Neural cell (in vitro differentiated cells): ENCODE measurements around the gene PAPPA2.

Experiments used
- CTCF ChIP-seq: fragments of 450-650 bp; IDR thresholded peaks from 2 replicates; pipeline ENCODE4 v1.5.1; 2014; ENCODE audit warnings: antibody characterized with exemption, mild to moderate bottlenecking, moderate library complexity; ENCODE audit not compliant: poor library complexity, severe bottlenecking
- EP300 ChIP-seq: fragments of 450-650 bp; conservative IDR thresholded peaks from 2 replicates; pipeline ENCODE4 v1.6.1; 2014; ENCODE audit warnings: antibody characterized with exemption, mild to moderate bottlenecking, moderate library complexity; ENCODE audit not compliant: poor library complexity, severe bottlenecking
- EZH2 ChIP-seq: fragments of 200-600, 300-800 bp; shearing (Covaris generic), sonication (generic); IDR thresholded peaks from 2 replicates; pipeline ENCODE4 v1.6.1; 2014; ENCODE audit warnings: antibody characterized with exemption, low read length, borderline replicate concordance, mild to moderate bottlenecking; ENCODE audit not compliant: insufficient read depth, poor library complexity, severe bottlenecking
- POLR2AphosphoS5 ChIP-seq: IDR thresholded peaks from 2 replicates; pipeline ENCODE4 v1.6.1; 2012
- RAD21 ChIP-seq: fragments of 450-650 bp; conservative IDR thresholded peaks from 2 replicates; pipeline ENCODE4 v1.6.1; 2014; ENCODE audit warnings: antibody characterized with exemption, mild to moderate bottlenecking, moderate library complexity
- REST ChIP-seq: IDR thresholded peaks from 2 replicates; pipeline ENCODE4 v1.6.1; 2012; ENCODE audit warnings: borderline replicate concordance
- SMC3 ChIP-seq: fragments of 450-650 bp; conservative IDR thresholded peaks from 2 replicates; pipeline ENCODE4 v1.6.1; 2014; ENCODE audit warnings: antibody characterized with exemption, mild to moderate bottlenecking, moderate library complexity; ENCODE audit not compliant: poor library complexity
- TAF1 ChIP-seq: IDR thresholded peaks from 2 replicates; pipeline ENCODE4 v1.6.1; 2012; ENCODE audit warnings: low read depth

DNA sequence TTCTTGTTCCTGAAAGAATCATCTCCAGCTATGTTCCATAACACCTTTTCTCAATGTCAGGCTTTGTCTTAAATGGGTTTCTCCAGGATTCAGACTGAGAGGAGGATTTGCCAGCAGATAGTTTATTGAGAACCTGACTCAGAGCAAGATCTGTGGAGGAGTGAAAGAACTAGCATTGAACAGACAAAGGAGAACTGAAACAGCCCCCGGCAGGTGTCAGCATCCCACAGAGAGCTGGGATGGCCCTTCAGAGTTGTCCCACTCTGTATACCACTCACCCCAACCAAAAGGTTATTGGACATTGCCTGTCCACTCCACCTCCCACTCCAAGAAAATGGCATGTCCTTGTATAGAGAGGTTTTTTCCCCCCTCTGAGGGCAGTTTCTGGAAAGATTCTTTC is 270.7 kb downstream of the PAPPA2 start:
- TF ChIP-seq EZH2 (no peak), POLR2AphosphoS5 (no peak), CTCF (no peak), TAF1 (no peak), REST (no peak), SMC3 (no peak), EP300 (no peak), RAD21 (no peak)
